GM18505 (cell line): ENCODE results near the gene SP2.

ENCODE experiments used
- ATAC-seq: cut with Tn5 transposase; IDR thresholded peaks from one replicate; pipeline ENCODE4 v1.9.1; 2021; ENCODE audit not compliant: unreplicated experiment
- POLR2A ChIP-seq: IDR thresholded peaks from 4 replicates; pipeline ENCODE4 v1.6.1; 2011; ENCODE audit warnings: borderline replicate concordance; ENCODE audit not compliant: insufficient read depth, insufficient read length; ENCODE audit errors: extremely low read depth

SP2 gene

DNA sequence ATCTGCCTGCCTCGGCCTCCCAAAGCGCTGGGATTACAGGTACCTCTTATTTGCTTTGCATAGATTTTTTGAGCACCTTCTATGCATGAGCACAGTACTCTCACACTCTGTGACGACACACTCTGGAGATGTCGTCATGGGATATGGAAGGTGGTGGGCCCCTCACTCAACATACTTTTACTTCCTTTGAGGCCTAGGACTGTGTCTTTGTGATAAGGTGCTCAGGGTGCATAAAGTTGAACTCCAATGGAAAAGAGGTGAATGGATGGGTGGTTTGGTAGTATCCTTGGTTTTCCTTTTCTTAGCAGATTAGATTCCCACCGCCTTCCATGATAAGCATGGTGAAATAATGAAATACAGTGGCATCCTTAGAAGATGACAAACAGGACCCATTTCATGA lies 68.8 kb downstream of the SP2 start:
- no peak for TF ChIP-seq POLR2A
- ATAC-seq, result no peak

DNA sequence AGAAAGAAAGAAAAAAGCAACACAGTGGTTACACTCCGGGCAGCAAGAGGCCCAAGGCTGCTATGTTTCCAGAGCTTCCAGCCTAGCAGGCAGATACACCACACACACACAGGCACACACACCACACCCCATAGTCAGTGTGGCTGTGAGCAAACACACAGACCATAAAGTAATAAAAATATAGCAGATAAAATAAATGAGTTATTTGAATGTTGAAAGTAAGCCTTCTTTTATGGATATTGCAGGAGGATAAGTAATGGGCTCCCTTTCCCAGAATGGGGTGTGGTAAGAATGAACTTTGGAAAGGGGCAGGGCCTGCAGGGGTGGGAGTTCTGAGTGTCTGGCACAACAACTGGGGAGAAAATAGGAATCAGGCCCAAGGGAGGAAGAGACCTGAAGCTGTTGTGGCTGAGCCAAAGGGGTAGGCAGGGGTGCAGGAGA lies 70.1 kb downstream of the SP2 start:
- no peak for ATAC-seq
- no peak for TF ChIP-seq POLR2A

DNA sequence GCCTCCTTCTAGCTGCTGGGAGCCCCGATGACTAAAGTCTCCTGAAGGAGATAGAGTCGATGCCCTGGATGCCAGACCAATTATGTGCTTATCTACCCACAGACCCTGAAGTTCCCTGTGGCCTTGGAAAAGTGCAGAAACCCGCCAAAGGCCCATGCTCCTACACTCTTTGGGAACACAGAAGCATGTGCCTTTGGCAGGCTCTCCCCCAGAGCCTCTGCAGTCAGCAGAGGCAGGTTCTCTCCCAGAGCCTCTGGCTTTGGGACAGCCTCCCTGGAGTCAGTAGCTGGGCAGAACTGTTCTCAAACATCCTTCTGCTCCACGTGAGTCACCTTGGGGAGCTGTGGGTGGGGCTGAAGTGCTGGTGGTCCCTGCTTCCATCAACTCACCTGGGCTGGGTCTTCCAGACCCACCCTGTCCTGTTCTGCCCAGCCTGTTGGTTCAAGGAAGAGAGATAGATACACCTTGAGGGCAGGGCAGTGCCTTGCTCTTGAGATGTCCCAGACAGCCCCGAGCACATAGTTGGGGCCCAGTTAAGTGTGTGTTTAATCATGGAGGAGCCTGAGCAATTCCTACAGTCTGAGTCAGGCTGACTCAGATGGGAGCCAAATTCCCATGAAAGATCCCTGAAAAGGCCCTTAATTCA lies 71.7 kb downstream of the SP2 start:
- no peak for TF ChIP-seq POLR2A
- ATAC-seq, result no peak

DNA sequence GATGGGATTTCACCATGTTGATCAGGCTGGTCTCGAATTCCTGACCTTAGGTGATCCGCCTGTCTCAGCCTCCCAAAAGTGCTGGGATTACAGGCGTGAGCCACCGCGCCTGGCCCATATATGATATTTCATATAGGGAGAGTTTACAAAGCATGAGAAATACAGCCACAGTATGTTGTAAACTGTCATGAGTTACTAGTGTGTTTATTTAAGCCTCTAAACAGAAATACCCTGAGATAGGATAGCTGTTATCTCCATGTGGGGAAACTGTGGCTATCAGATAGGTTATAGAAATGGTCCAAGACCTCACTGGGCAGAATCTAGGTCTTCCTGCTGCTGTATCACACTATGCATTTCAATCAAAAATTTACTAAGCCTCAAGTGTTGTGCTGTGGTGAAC lies 72.8 kb downstream of the SP2 start:
- TF ChIP-seq POLR2A, result no peak
- ATAC-seq, result no peak

DNA sequence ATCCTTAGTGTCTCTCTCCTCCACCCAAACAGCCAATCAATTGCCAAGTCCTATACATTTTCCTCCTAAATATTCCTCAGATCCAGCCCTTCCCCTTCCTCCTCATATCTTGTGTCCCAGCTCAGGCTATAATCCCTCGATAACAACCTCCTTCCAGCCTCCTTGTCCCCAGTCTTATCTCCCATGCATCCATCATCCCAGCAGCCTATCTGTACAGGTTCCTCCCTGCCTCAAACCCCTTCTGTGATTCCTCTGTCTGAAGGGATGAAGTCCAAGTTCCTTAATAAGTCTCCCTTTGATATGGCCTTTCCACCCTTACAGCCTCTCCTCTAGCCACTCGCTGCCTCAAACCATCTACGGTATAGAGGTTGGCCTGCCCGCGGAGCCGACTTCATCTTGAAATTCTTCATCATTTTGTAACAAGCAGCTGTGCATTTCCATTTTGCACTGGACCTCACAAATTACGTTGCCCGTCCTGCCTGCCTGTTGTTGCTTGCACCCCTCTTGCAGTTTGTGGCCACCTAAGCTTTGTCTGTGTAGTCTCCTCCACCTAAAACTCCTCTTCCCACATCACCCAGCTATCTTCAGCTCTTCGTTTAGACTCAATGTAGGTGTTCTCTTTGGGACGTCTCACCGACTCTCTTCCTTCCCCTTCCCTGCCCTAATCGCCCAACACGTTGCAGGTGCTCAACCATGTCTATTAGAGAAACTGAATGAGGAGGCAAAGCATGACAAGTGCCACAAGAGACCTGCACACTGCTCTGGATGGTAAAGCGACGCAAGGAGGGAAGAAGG lies 74.1 kb downstream of the SP2 start:
- TF ChIP-seq POLR2A, result no peak
- no peak for ATAC-seq

DNA sequence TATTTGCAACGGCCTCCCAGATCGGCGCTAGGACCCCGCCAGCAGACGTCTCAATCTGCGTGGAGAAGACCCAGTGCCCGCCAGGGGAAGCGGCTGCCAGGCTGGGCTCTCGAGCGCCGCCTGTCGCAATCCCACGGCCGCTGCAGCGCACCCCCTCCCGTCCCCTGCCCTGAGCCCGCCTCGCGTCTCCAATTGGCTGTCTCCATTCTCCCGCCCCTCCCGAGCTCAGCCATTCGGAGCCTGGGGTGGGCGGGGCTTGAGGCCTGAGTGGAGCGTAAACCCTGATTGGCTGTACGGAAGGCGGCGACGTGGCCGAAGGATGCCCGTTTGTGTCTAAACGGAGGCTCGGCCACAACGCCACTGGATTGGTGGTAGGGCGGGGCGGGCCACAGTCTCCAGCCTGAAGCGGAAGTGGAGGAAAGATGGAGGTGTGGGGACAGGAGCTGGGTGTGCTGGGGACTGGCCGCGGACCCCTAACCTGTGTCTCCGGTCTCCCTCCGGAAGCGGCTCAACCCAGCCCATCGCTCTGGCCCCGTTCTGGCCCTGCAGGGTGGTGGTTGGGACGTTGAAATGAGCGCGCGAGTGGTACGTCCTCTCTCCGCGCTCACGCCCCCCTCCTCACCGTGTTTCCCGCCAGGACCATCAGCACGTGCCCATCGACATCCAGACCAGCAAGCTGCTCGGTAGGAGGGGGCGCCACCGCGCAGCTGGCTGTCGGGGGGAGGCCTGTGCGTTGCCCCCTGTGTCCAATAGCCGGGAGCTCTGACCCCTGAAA lies 74.9 kb downstream of the SP2 start, which contains the start of gene CDK5RAP3:
Gene CDK5RAP3, plus strand, starts transcription at position 389 of the 775 bp plus-strand sequence. Its CDS starts 34 bp downstream, at position 423.
- peak; percentile 95 for TF ChIP-seq POLR2A
- peak; percentile 94 for ATAC-seq

DNA sequence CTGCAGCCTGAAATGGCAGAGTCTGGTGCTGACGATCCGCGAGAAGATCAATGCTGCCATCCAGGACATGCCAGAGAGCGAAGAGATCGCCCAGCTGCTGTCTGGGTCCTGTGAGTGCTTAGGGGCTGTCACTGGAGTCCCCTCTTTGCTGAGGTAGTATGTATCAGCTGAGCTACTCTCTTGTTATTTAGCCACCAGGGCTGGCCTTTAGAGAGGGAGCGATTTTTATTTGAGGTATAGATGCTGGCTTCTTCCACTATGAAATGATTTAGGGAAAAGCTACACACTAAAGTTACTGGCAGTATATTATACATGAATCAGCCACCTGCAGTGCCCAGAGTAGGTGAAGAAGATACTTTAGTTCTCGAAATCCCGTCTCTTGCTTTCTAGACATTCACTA lies 77.5 kb downstream of the SP2 start:
- ATAC-seq, result no peak

DNA sequence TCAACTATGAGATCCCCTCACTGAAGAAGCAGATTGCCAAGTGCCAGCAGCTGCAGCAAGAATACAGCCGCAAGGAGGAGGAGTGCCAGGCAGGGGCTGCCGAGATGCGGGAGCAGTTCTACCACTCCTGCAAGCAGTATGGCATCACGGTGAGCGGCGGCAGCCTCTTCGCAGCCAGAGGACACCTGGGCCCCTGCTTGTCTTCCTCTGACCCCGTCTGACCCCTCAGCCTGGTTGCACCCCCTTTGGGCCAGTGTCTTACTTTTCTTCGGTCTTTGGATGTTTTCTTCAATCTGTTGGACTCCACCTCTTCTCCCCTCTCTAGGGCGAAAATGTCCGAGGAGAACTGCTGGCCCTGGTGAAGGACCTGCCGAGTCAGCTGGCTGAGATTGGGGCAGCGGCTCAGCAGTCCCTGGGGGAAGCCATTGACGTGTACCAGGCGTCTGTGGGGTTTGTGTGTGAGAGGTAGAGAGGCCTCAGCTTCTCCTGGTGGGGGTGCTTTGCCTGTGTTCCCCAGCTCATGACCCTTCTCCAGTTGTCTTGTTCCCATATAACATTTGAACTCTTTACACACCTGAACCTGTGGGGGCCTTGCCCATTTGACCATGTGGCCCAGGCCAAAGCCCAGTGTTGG lies 79.3 kb downstream of the SP2 start:
- no peak for TF ChIP-seq POLR2A
- no peak for ATAC-seq

More for the DNA sequence above, 77.5 kb downstream of the SP2 start:
- TF ChIP-seq POLR2A, result no peak

DNA sequence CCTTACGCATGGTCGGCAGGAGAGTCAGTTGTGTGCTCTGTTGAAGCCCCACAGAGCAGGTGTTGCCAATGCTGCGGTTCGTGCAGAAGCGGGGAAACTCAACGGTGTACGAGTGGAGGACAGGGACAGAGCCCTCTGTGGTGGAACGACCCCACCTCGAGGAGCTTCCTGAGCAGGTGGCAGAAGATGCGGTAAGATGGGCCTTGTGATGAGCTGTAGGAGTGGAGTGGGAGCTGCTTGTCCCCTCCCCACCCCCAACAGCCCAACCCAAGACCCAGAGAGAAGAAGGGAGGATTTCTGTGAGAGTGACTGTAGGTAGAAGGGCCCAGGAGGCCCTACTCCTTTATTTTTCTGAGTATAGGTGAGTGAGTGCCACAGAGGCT lies 79.8 kb downstream of the SP2 start:
- TF ChIP-seq POLR2A, result no peak
- ATAC-seq, result no peak

DNA sequence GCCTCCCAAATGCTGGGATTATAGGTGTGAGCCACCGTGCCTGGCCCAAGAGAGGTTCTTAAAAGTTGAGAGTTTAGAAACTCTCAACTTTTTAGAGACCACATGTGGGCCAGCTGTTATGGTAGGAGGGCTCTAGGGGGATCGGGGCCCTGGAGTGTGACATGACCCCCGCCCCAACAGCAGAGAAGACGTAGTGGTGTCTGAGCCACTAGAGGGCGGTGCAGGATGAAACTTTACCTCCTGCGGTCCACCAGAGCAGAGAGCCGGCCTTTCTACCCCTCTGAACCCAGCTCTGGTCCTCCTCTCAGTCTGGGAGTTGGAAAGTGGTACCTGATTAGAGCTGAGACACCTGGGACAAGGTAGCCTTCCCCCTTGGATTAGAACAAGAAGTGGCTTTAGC lies 82.3 kb downstream of the SP2 start:
- TF ChIP-seq POLR2A, result no peak
- no peak for ATAC-seq
